Stimulated activated CD8-positive, alpha-beta memory T cell treated with anti-CD3 and anti-CD28 coated beads, Interleukin-12 subunit alpha, Interleukin-12 subunit beta, amount 100 ng/mL, for 24 hours (primary cell): Measurements from ENCODE around the gene GPD2.
"Not testable (repeated sequence)": the region's sequence is repeated elsewhere in the genome, so short reads cannot be mapped to it uniquely, and the experiment has no call there.

Experiments used
- DNase-seq: peaks from one replicate; pipeline ENCODE4 v3.0.0-alpha.2; 2020; ENCODE audit errors: extremely low read depth

Gene GPD2

GRCh38 chr2:156476021-156476849, 40.1 kb downstream of the GPD2 start:
- DNase-seq = no peak

GRCh38 chr2:156476850-156477206, 40.6 kb downstream of the GPD2 start:
- DNase-seq = no peak

GRCh38 chr2:156480376-156480775, 44.2 kb downstream of the GPD2 start:
- no peak for DNase-seq

GRCh38 chr2:156481312-156481711, 45.1 kb downstream of the GPD2 start:
- DNase-seq = no peak

- DNase-seq = no peak
These were observed 47.6 kb downstream of the GPD2 start for GRCh38 chr2:156483741-156484173.

- no peak for DNase-seq
These were observed 50.0 kb downstream of the GPD2 start for GRCh38 chr2:156486147-156486546.

GRCh38 chr2:156486614-156487013, 50.4 kb downstream of the GPD2 start:
- DNase-seq = no peak

GRCh38 chr2:156489195-156489594, 53.0 kb downstream of the GPD2 start:
- DNase-seq = no peak

- DNase-seq = no peak
These were observed 53.7 kb downstream of the GPD2 start for GRCh38 chr2:156489750-156490465.

- no peak for DNase-seq
These were observed 54.3 kb downstream of the GPD2 start for GRCh38 chr2:156490466-156490840.

GRCh38 chr2:156491176-156491575, 55.0 kb downstream of the GPD2 start:
- DNase-seq = no peak

- no peak for DNase-seq
These were observed 56.8 kb downstream of the GPD2 start for GRCh38 chr2:156492979-156493378.

- DNase-seq = not testable (repeated sequence)
These were observed 59.8 kb downstream of the GPD2 start for GRCh38 chr2:156495998-156496397.

GRCh38 chr2:156505696-156506095, 69.5 kb downstream of the GPD2 start:
- DNase-seq = no peak

GRCh38 chr2:156511122-156511521, 74.9 kb downstream of the GPD2 start:
- no peak for DNase-seq

- no peak for DNase-seq
These were observed 75.6 kb downstream of the GPD2 start for GRCh38 chr2:156511803-156512202.

- no peak for DNase-seq
These were observed 76.3 kb downstream of the GPD2 start for GRCh38 chr2:156512451-156512850.

- no peak for DNase-seq
These were observed 77.0 kb downstream of the GPD2 start for GRCh38 chr2:156513219-156513618.

GRCh38 chr2:156517419-156517818, 81.2 kb downstream of the GPD2 start:
- no peak for DNase-seq

GRCh38 chr2:156518138-156518537, 82.0 kb downstream of the GPD2 start:
- no peak for DNase-seq

GRCh38 chr2:156522864-156523440, 86.8 kb downstream of the GPD2 start:
- no peak for DNase-seq

- no peak for DNase-seq
These were observed 90.9 kb downstream of the GPD2 start for GRCh38 chr2:156526950-156527636.
